CD14-positive monocyte (primary cell): ENCODE data around the gene CALR3. TPM values are rescaled to one million over a fixed set of nuclear protein-coding genes. Genes with fewer than 3 reads are reported as not detected.

ENCODE experiments used
- DNase-seq, 3 donors: peaks; one replicate each; pipeline ENCODE4 v3.0.0-alpha.2; 2011 to 2022
- H2AFZ ChIP-seq: 2 replicates; pipeline ENCODE4 v1.6.0; 2012; ENCODE audit warnings: mild to moderate bottlenecking, low read depth, low read length, inconsistent platforms; ENCODE audit not compliant: insufficient read depth, poor library complexity, severe bottlenecking
- H3K27ac ChIP-seq, 2 donors: 1 replicate in 1 of 2; 2 replicates in 1 of 2; pipeline ENCODE4 v1.5.1; 2012 to 2013; ENCODE audit warnings: low read length in 2 of 2, control low read depth in 1 of 2, inconsistent platforms in 1 of 2, low read depth in 1 of 2, mild to moderate bottlenecking in 1 of 2
- H3K27me3 ChIP-seq, 2 donors: one replicate each; pipeline versions ENCODE4 v1.6.0 to v1.6.1; 2011 to 2013; ENCODE audit warnings: low read length in 2 of 2; ENCODE audit not compliant: control insufficient read depth in 2 of 2, insufficient read depth in 2 of 2
- H3K36me3 ChIP-seq, 2 donors: replicated peaks in 1 of 2; 1 replicate in 1 of 2; 2 replicates in 1 of 2; pipeline versions ENCODE4 v1.5.1 to v1.6.1; 2012 to 2013; ENCODE audit warnings: low read length in 2 of 2, control low read depth in 1 of 2, inconsistent platforms in 1 of 2, mild to moderate bottlenecking in 1 of 2; ENCODE audit not compliant: insufficient read depth in 2 of 2, control insufficient read depth in 1 of 2
- H3K4me1 ChIP-seq, 2 donors: 1 replicate in 1 of 2; 2 replicates in 1 of 2; pipeline versions ENCODE4 v1.5.1 to v1.6.1; 2012 to 2013; ENCODE audit warnings: low read length in 2 of 2, control low read depth in 1 of 2, inconsistent platforms in 1 of 2, mild to moderate bottlenecking in 1 of 2, moderate library complexity in 1 of 2; ENCODE audit not compliant: insufficient read depth in 2 of 2, control insufficient read depth in 1 of 2
- H3K4me2 ChIP-seq: replicated peaks from 2 replicates; pipeline ENCODE3; 2012; ENCODE audit warnings: low read length, moderate library complexity, mild to moderate bottlenecking; ENCODE audit not compliant: poor library complexity, severe bottlenecking; ENCODE audit errors: extremely low read depth
- H3K4me3 ChIP-seq, 3 experiments: fragments of 200-600 bp in 1 of 3; sonication (generic) in 1 of 3; replicated peaks in 1 of 3; 1 replicate in 2 of 3; 2 replicates in 1 of 3; pipeline ENCODE4 v1.5.1; 2011 to 2013; ENCODE audit warnings: low read length in 3 of 3, mild to moderate bottlenecking in 3 of 3, control low read depth in 2 of 3, low read depth in 2 of 3, inconsistent platforms in 1 of 3, moderate library complexity in 1 of 3
- H3K79me2 ChIP-seq: 2 replicates; pipeline ENCODE4 v1.6.0; 2012; ENCODE audit warnings: mild to moderate bottlenecking, control low read depth, inconsistent platforms, low read length, moderate library complexity; ENCODE audit not compliant: insufficient read depth
- H3K9ac ChIP-seq: 2 replicates; pipeline ENCODE4 v1.6.0; 2017; ENCODE audit warnings: low read length, mild to moderate bottlenecking; ENCODE audit not compliant: insufficient read depth, poor library complexity, severe bottlenecking
- H3K9me3 ChIP-seq, 2 donors: replicated peaks in 1 of 2; 1 replicate in 1 of 2; 2 replicates in 1 of 2; pipeline versions ENCODE4 v1.5.1 to v1.6.1; 2012 to 2013; ENCODE audit warnings: low read length in 2 of 2, control low read depth in 1 of 2; ENCODE audit not compliant: control insufficient read depth in 1 of 2, insufficient read depth in 1 of 2
- H4K20me1 ChIP-seq: 2 replicates; pipeline ENCODE4 v1.6.0; 2012; ENCODE audit warnings: mild to moderate bottlenecking, low read length, control low read depth, moderate library complexity; ENCODE audit not compliant: insufficient read depth
- H3K27ac Mint-ChIP-seq, 7 donors: one replicate each; pipeline ENCODE4 v1.8.0; 2020; ENCODE audit warnings: mild to moderate bottlenecking in 7 of 7, mixed read lengths in 7 of 7, moderate library complexity in 6 of 7, inconsistent platforms in 2 of 7
- H3K27me3 Mint-ChIP-seq, 3 donors: one replicate each; pipeline ENCODE4 v1.8.0; 2021 to 2022; ENCODE audit warnings: low read depth in 3 of 3, mild to moderate bottlenecking in 3 of 3, mixed read lengths in 3 of 3, moderate library complexity in 3 of 3, inconsistent platforms in 1 of 3
- H3K36me3 Mint-ChIP-seq, 2 donors: one replicate each; pipeline ENCODE4 v1.8.0; 2020; ENCODE audit warnings: mixed read lengths in 2 of 2, inconsistent platforms in 1 of 2, mild to moderate bottlenecking in 1 of 2
- H3K4me1 Mint-ChIP-seq: one replicate; pipeline ENCODE4 v1.8.0; 2020; ENCODE audit warnings: mild to moderate bottlenecking, mixed read lengths
- H3K4me3 Mint-ChIP-seq, 2 donors: one replicate each; pipeline ENCODE4 v1.8.0; 2020; ENCODE audit warnings: mild to moderate bottlenecking in 2 of 2, mixed read lengths in 2 of 2, moderate library complexity in 1 of 2
- H3K9me3 Mint-ChIP-seq, 7 donors: one replicate each; pipeline ENCODE4 v1.8.0; 2020 to 2022; ENCODE audit warnings: mixed read lengths in 7 of 7, mild to moderate bottlenecking in 6 of 7, moderate library complexity in 6 of 7, inconsistent platforms in 2 of 7
- WGBS: methylation state at CpG from one replicate; pipeline ENCODE4 v1.1.5; 2013; ENCODE audit warnings: missing lambda C conversion rate; ENCODE audit not compliant: insufficient coverage; 5-methylcytosine and 5-hydroxymethylcytosine counted together
- intact Hi-C, 2 donors: fragments of 100-400 bp; cut with micrococcal nuclease; formaldehyde crosslinking; loops; one replicate each; pipeline versions ENCODE4 v1.15.0 to v1.15.1; 2023
- polyA plus RNA-seq, 3 donors: library from polyadenylated mRNA; depleted of rRNA in 1 of 3; unstranded in 2 of 3; stranded (reverse) in 1 of 3; fragments of 300-500 nt in 2 of 3; fragments of >200 nt in 1 of 3; fragmentation: Illumina TruSeq in 2 of 3; gene quantifications; 1 replicate in 2 of 3; 2 replicates in 1 of 3; pipeline ENCODE4 v1.2.3, GENCODE V29; 2012 to 2021
- TF ChIP-seq, protein P1 (sequence below): fragments of 200-600 bp; IDR thresholded peaks from one replicate; pipeline ENCODE4 v1.8.0; 2022; ENCODE audit warnings: antibody characterized with exemption, mild to moderate bottlenecking

Gene CALR3
- polyA plus RNA-seq, 3 donors: not detected

GRCh38 chr19:16465239-16465638 lies 30.7 kb downstream of the CALR3 start:
- no peaks in the 10 kb centered on the region for H3K27me3 ChIP-seq
- no peak overlapping the region for H3K4me2 ChIP-seq
- Mint-ChIP-seq H3K9me3 (no peaks in the 10 kb centered on the region), H3K27me3 (no peaks in the 10 kb centered on the region), H3K4me1 (peaks cover 45% of the 10 kb centered on the region), H3K27ac (peak overlapping the region in 3 of 7 donors; percentile 2 to 73 (median 52)), H3K4me3 (no peak overlapping the region), H3K36me3 (peaks cover 25 to 32% of the 10 kb centered on the region in 2 donors)
- H2AFZ ChIP-seq: no peak overlapping the region
- TF ChIP-seq, protein P1, sequence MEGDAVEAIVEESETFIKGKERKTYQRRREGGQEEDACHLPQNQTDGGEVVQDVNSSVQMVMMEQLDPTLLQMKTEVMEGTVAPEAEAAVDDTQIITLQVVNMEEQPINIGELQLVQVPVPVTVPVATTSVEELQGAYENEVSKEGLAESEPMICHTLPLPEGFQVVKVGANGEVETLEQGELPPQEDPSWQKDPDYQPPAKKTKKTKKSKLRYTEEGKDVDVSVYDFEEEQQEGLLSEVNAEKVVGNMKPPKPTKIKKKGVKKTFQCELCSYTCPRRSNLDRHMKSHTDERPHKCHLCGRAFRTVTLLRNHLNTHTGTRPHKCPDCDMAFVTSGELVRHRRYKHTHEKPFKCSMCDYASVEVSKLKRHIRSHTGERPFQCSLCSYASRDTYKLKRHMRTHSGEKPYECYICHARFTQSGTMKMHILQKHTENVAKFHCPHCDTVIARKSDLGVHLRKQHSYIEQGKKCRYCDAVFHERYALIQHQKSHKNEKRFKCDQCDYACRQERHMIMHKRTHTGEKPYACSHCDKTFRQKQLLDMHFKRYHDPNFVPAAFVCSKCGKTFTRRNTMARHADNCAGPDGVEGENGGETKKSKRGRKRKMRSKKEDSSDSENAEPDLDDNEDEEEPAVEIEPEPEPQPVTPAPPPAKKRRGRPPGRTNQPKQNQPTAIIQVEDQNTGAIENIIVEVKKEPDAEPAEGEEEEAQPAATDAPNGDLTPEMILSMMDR: no peak
- peaks cover 8 to 18% of the 10 kb centered on the region in 2 donors for H3K4me1 ChIP-seq
- no peak overlapping the region for H3K9ac ChIP-seq
- H3K27ac ChIP-seq: no peak overlapping the region
- no peaks in the 10 kb centered on the region for H3K9me3 ChIP-seq
- no peak for DNase-seq
- no peak overlapping the region for H3K4me3 ChIP-seq
- H4K20me1 ChIP-seq: peaks cover 92% of the 10 kb centered on the region
- intact Hi-C loops: no loop called here
- peaks cover 5 to 9% of the 10 kb centered on the region in 2 donors for H3K36me3 ChIP-seq
- peaks cover 100% of the 10 kb centered on the region for H3K79me2 ChIP-seq
- WGBS: 92% methylated on average over 3 of the region's 5 CpGs

- no peak overlapping the region for H3K9ac ChIP-seq
- peaks cover 23 to 28% of the 10 kb centered on the region in 2 donors for H3K36me3 Mint-ChIP-seq
- peak overlapping the region in 4 of 7 donors; percentile 2 to 60 (median 36) for H3K27ac Mint-ChIP-seq
- no peak overlapping the region for H3K4me2 ChIP-seq
- H3K27me3 ChIP-seq: no peaks in the 10 kb centered on the region
- WGBS: 97% methylated on average over 11 of the region's 12 CpGs
- H3K4me3 ChIP-seq: no peak overlapping the region
- TF ChIP-seq, protein P1: no peak
- H3K4me1 ChIP-seq: peaks cover 0 to 6% of the 10 kb centered on the region in 2 donors
- peaks cover 5 to 9% of the 10 kb centered on the region in 2 donors for H3K36me3 ChIP-seq
- H3K4me1 Mint-ChIP-seq: peaks cover 37% of the 10 kb centered on the region
- peak overlapping the region in 1 of 2 donors; percentile 21 for H3K27ac ChIP-seq
- peaks cover 100% of the 10 kb centered on the region for H3K79me2 ChIP-seq
- H2AFZ ChIP-seq: no peak overlapping the region
- DNase-seq: no peak
- intact Hi-C loops: no loop called here
- H3K27me3 Mint-ChIP-seq: no peaks in the 10 kb centered on the region
- no peaks in the 10 kb centered on the region for H3K9me3 ChIP-seq
- H4K20me1 ChIP-seq: peaks cover 94% of the 10 kb centered on the region
- no peak overlapping the region for H3K4me3 Mint-ChIP-seq
- H3K9me3 Mint-ChIP-seq: no peaks in the 10 kb centered on the region
Measured at GRCh38 chr19:16463991-16464575, 31.9 kb downstream of the CALR3 start.
